ENCODE data around the gene LILRA5.

GRCh38 chr19:54309811-54310210, 3.2 kb downstream of the LILRA5 start:
- TF ChIP-seq CTCF (IDR thresholded peaks at IDR 0.05; ENCODE audit: low read length), result no peak
- no peak for TF ChIP-seq EZH2 (optimal IDR thresholded peaks at IDR 0.05; ENCODE audit: low read depth, low read length)
